ENCODE measurements around the gene DPM3.

DPM3 gene

DNA sequence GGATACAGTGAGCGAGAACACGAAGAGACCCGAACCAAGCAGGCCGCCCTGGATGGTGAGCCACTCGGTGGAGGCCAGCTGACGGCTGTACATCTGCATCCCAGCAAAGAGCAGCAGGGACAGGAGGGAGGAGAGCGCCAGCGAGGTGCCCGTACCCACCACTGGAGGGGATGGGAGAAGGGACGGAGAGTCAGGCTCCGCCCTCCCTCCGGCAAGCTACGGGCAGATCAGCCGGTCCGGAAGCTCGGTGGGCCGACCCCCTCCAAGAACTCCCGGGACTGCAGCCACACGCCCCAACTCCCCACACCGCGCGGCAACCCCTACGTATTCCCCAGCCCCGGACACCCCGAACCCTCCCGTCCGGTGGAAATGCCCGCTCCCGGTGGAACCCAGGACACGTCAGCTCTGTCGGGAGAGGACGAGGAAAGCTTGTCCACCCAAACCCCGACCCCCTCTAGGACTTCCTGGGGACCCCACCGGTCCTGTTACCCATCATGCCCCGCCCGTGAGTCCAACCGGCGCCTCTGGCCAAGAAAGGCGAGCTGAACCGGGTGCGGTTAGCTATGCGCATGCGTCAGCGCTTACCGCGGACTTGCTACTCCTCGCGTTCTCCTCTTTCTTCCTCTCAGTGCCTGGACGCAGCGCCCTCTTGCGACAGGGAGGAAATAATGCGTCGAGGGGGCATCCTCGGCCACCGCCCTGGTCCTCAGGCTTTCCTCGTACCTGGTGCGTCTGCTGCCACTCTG, 32.6 kb upstream of the DPM3 start, which contains the start of gene KRTCAP2 (continued):
- no peak for TF ChIP-seq ZBTB1 (tag by site-specific recombination; IDR thresholded peaks at IDR 0.05)
- TF ChIP-seq ZNF366 (tag by site-specific recombination; conservative IDR thresholded peaks at IDR 0.05), result peak; percentile 87
- TF ChIP-seq ZNF658 (tag by site-specific recombination; IDR thresholded peaks at IDR 0.05), result no peak
- no peak for TF ChIP-seq ZFP3 (tag by site-specific recombination; IDR thresholded peaks at IDR 0.05; ENCODE audit: low read depth)
- TF ChIP-seq, protein P1, sequence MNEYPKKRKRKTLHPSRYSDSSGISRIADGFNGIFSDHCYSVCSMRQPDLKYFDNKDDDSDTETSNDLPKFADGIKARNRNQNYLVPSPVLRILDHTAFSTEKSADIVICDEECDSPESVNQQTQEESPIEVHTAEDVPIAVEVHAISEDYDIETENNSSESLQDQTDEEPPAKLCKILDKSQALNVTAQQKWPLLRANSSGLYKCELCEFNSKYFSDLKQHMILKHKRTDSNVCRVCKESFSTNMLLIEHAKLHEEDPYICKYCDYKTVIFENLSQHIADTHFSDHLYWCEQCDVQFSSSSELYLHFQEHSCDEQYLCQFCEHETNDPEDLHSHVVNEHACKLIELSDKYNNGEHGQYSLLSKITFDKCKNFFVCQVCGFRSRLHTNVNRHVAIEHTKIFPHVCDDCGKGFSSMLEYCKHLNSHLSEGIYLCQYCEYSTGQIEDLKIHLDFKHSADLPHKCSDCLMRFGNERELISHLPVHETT (tag by site-specific recombination; IDR thresholded peaks at IDR 0.05), result peak; percentile 47; the same call in 1 of the 2 replicates
- no peak for TF ChIP-seq ZNF416 (tag by site-specific recombination; IDR thresholded peaks at IDR 0.05)
- no peak for TF ChIP-seq ZNF16 (tag by site-specific recombination; IDR thresholded peaks at IDR 0.05; ENCODE audit: low read depth)
- no peak for TF ChIP-seq ZNF223 (tag by site-specific recombination; IDR thresholded peaks at IDR 0.05)
- TF ChIP-seq, protein P2, sequence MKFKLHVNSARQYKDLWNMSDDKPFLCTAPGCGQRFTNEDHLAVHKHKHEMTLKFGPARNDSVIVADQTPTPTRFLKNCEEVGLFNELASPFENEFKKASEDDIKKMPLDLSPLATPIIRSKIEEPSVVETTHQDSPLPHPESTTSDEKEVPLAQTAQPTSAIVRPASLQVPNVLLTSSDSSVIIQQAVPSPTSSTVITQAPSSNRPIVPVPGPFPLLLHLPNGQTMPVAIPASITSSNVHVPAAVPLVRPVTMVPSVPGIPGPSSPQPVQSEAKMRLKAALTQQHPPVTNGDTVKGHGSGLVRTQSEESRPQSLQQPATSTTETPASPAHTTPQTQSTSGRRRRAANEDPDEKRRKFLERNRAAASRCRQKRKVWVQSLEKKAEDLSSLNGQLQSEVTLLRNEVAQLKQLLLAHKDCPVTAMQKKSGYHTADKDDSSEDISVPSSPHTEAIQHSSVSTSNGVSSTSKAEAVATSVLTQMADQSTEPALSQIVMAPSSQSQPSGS (tag by site-specific recombination; IDR thresholded peaks at IDR 0.05; ENCODE audit: low read depth), result no peak
- peak; percentile 87 for TF ChIP-seq ZBTB20 (tag by site-specific recombination; IDR thresholded peaks at IDR 0.05)

DNA sequence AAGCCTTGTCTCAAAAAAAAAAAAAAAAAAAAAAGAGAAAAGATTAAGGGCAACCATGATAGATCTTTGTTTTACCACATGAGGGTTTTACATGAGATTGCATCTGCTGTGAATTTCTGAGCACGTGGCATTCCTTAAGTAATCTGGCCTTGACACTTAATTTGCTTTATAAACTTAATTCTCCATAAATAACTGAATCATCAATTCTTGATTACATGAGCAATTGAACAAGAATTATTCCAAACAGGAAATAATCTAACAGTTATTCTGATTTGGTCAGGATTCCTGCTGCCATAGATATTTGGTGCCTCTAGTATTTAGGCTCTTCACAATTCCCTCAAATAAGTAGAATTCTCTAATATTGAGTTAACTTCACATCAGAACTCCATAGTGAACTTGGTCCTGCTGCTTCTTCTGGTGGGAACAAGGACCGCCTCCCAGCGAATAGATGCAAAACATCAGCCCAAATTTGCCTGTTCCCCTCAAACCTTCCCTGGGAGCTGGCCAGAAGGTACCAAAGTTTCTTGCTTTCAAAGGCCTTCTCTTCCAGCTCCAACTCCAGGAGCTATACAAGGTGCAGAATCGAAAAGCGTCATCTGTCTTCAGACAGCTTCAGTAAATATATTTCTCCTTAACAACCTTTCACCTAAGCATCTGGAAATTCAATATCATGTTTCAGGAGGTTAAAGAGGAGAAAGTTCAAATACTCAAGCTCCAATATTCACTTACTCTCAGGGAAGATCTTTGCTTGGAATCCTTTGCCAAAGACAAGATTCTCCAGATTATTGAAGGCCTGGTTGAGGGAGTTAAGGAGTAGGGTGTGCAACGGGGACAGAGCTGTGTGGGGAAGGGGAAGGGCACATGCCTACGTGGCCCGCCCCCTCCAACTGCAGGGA, 31.8 kb upstream of the DPM3 start:
- Histone ChIP-seq H3K9me3 (ENCODE audit: control insufficient read depth, insufficient read depth, low read depth, low read length) (no peaks in the 10 kb centered on the region), H3K4me1 (ENCODE audit: control insufficient read depth, insufficient read depth, low read length) (no peaks in the 10 kb centered on the region; the same call in 1 of the 2 replicates), H3K4me3 (ENCODE audit: low read depth, low read length) (peak overlapping the region; percentile 70), H3K27ac (ENCODE audit: extremely low read depth, low read depth, low read length) (peak overlapping the region; percentile 52; the same call in 1 of the 2 replicates), H3K36me3 (ENCODE audit: control insufficient read depth in 2 of 2, insufficient read depth in 1 of 2, low read length in 2 of 2) (peaks cover 5 to 31% of the 10 kb centered on the region in 2 experiments; a peak in 2 of 3 replicates)
- TF ChIP-seq, protein P3, sequence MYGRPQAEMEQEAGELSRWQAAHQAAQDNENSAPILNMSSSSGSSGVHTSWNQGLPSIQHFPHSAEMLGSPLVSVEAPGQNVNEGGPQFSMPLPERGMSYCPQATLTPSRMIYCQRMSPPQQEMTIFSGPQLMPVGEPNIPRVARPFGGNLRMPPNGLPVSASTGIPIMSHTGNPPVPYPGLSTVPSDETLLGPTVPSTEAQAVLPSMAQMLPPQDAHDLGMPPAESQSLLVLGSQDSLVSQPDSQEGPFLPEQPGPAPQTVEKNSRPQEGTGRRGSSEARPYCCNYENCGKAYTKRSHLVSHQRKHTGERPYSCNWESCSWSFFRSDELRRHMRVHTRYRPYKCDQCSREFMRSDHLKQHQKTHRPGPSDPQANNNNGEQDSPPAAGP (tag by site-specific recombination; IDR thresholded peaks at IDR 0.05), result no peak
- TF ChIP-seq, protein P4, sequence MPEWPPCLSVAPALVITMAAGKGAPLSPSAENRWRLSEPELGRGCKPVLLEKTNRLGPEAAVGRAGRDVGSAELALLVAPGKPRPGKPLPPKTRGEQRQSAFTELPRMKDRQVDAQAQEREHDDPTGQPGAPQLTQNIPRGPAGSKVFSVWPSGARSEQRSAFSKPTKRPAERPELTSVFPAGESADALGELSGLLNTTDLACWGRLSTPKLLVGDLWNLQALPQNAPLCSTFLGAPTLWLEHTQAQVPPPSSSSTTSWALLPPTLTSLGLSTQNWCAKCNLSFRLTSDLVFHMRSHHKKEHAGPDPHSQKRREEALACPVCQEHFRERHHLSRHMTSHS (tag by site-specific recombination; IDR thresholded peaks at IDR 0.05), result no peak
- TF ChIP-seq ZFP41 (tag by site-specific recombination; IDR thresholded peaks at IDR 0.05; ENCODE audit: borderline replicate concordance) (no peak), ZNF184 (tag by site-specific recombination; IDR thresholded peaks at IDR 0.05) (no peak), EGR2 (tag by site-specific recombination; IDR thresholded peaks at IDR 0.05; ENCODE audit: low read depth) (peak; percentile 48; the same call in 1 of the 2 replicates), PRDM1 (tag by site-specific recombination; IDR thresholded peaks at IDR 0.05) (0 out of 2 replicates have a peak, but pooled peaks have one; percentile 8)
- TF ChIP-seq, protein P5, sequence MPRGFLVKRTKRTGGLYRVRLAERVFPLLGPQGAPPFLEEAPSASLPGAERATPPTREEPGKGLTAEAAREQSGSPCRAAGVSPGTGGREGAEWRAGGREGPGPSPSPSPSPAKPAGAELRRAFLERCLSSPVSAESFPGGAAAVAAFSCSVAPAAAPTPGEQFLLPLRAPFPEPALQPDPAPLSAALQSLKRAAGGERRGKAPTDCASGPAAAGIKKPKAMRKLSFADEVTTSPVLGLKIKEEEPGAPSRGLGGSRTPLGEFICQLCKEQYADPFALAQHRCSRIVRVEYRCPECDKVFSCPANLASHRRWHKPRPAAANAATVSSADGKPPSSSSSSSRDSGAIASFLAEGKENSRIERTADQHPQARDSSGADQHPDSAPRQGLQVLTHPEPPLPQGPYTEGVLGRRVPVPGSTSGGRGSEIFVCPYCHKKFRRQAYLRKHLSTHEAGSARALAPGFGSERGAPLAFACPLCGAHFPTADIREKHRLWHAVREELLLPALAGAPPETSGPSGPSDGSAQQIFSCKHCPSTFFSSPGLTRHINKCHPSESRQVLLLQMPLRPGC (tag by site-specific recombination; IDR thresholded peaks at IDR 0.05), result no peak
- ChIA-PET POLR2A (interaction anchor here (0.8 to 3.1 kb wide), 11 partner anchors 22 to 121 kb away, joined by 3 to 17 read pairs (median 6); partner anchors contain the start of genes ADAM15, CLK2, EFNA1 and SLC50A1), CTCF (interaction anchor here (0.5 to 12.2 kb wide), 26 partner anchors 8 to 424 kb away, joined by 3 to 439 read pairs (median 7); partner anchors contain the start of genes EFNA1, MTX1, SLC50A1 and THBS3)
